PC-3 (cell line): Measurements from ENCODE around the gene ADGRG3. TPM values are rescaled to one million over a fixed set of nuclear protein-coding genes. Genes with fewer than 3 reads are reported as not detected.

Source experiments
- ATAC-seq: fragments of 200-7000 bp; cut with Tn5 transposase; 2 replicates; pipeline ENCODE4 v1.9.1; 2020; ENCODE audit warnings: mild to moderate bottlenecking, moderate library complexity
- BruUV-seq: library from RNA; stranded (reverse); fragments of 400-500 nt; replicated peaks from 2 replicates; lab custom pipeline; 2021; lab: Mats Ljungman, UMichigan
- CTCF ChIA-PET: fragments of 300-600 bp; sonication (Branson Sonifier 250); formaldehyde crosslinking; loops from one replicate; lab custom pipeline; 2022; ENCODE audit warnings: antibody characterized with exemption; lab: Charles Lee
- POLR2A ChIA-PET: fragments of 300-600 bp; sonication (Branson Sonifier 250); formaldehyde crosslinking; loops from one replicate; lab custom pipeline; 2022; ENCODE audit warnings: antibody characterized with exemption; ENCODE audit not compliant: unreplicated experiment; lab: Charles Lee
- DNase-seq: peaks from one replicate; pipeline ENCODE4 v3.0.0-alpha.2; 2015
- H2AFZ ChIP-seq: fragments of 300-600 bp; sonication (generic); 2 replicates; pipeline ENCODE4 v1.6.0; 2016; ENCODE audit warnings: antibody characterized with exemption, low read length
- H3F3A ChIP-seq: fragments of 300-600 bp; sonication (generic); one replicate; pipeline ENCODE4 v1.6.0; 2017; ENCODE audit warnings: antibody characterized with exemption, low read length, control low read depth, mild to moderate bottlenecking; ENCODE audit not compliant: unreplicated experiment
- H3K27ac ChIP-seq: fragments of 300-600 bp; sonication (generic); 2 replicates; pipeline ENCODE4 v1.5.1; 2016; ENCODE audit warnings: mild to moderate bottlenecking, low read length
- H3K27me3 ChIP-seq: fragments of 300-600 bp; sonication (generic); 2 replicates; pipeline ENCODE4 v1.6.1; 2016; ENCODE audit warnings: low read length, mixed read lengths
- H3K36me3 ChIP-seq: fragments of 300-600 bp; sonication (generic); 2 replicates; pipeline ENCODE4 v1.6.1; 2016; ENCODE audit warnings: low read depth, mixed run types, low read length, mixed read lengths
- H3K4me1 ChIP-seq: fragments of 300-600 bp; sonication (generic); 2 replicates; pipeline ENCODE4 v1.5.1; 2016; ENCODE audit warnings: low read length; ENCODE audit not compliant: insufficient read depth
- H3K4me2 ChIP-seq: fragments of 300-600 bp; sonication (generic); 2 replicates; pipeline ENCODE4 v1.6.0; 2016; ENCODE audit warnings: low read length
- H3K4me3 ChIP-seq: fragments of 300-600 bp; sonication (generic); 2 replicates; pipeline ENCODE4 v1.5.1; 2016; ENCODE audit warnings: mild to moderate bottlenecking, low read length, mixed read lengths
- H3K79me2 ChIP-seq: fragments of 300-600 bp; sonication (generic); 2 replicates; pipeline ENCODE4 v1.6.1; 2017; ENCODE audit warnings: low read length, mixed read lengths
- H3K9ac ChIP-seq: fragments of 300-600 bp; sonication (generic); 2 replicates; pipeline ENCODE4 v1.6.0; 2016; ENCODE audit warnings: mild to moderate bottlenecking, low read length
- H3K9me2 ChIP-seq: fragments of 300-600 bp; sonication (generic); replicated peaks from 2 replicates; pipeline ENCODE4 v1.6.1; 2016; ENCODE audit warnings: mixed run types, low read length, mixed read lengths
- H3K9me3 ChIP-seq: fragments of 300-600 bp; sonication (generic); 2 replicates; pipeline ENCODE4 v1.6.1; 2016; ENCODE audit warnings: low read length, mixed read lengths
- H4K20me1 ChIP-seq: fragments of 300-600 bp; sonication (generic); 2 replicates; pipeline ENCODE4 v1.6.1; 2016; ENCODE audit warnings: low read length, mixed read lengths
- CTCF ChIP-seq: fragments of 300-600 bp; sonication (generic); conservative IDR thresholded peaks from 2 replicates; pipeline ENCODE4 v1.5.1; 2017; ENCODE audit warnings: antibody characterized with exemption, low read depth, mild to moderate bottlenecking, low read length
- EZH2 ChIP-seq: fragments of 300-600 bp; sonication (generic); IDR thresholded peaks from one replicate; pipeline ENCODE4 v1.6.1; 2017; ENCODE audit warnings: antibody characterized with exemption, mild to moderate bottlenecking, low read length; ENCODE audit not compliant: unreplicated experiment
- EZH2phosphoT487 ChIP-seq: fragments of 300-600 bp; sonication (generic); IDR thresholded peaks from 2 replicates; pipeline ENCODE4 v1.6.1; 2018; ENCODE audit warnings: mild to moderate bottlenecking, antibody characterized with exemption, low read length, borderline replicate concordance
- intact Hi-C: fragments of 100-400 bp; cut with micrococcal nuclease; formaldehyde crosslinking; loops from 2 replicates; pipeline ENCODE4 v1.9.0; 2023
- total RNA-seq: library from RNA; depleted of rRNA; stranded (reverse); fragments of >200 nt; gene quantifications from 2 replicates; pipeline ENCODE4 v1.2.3, GENCODE V29; 2014

The ADGRG3 gene
- total RNA-seq, 1 experiment from 2014 or later: not detected

DNA sequence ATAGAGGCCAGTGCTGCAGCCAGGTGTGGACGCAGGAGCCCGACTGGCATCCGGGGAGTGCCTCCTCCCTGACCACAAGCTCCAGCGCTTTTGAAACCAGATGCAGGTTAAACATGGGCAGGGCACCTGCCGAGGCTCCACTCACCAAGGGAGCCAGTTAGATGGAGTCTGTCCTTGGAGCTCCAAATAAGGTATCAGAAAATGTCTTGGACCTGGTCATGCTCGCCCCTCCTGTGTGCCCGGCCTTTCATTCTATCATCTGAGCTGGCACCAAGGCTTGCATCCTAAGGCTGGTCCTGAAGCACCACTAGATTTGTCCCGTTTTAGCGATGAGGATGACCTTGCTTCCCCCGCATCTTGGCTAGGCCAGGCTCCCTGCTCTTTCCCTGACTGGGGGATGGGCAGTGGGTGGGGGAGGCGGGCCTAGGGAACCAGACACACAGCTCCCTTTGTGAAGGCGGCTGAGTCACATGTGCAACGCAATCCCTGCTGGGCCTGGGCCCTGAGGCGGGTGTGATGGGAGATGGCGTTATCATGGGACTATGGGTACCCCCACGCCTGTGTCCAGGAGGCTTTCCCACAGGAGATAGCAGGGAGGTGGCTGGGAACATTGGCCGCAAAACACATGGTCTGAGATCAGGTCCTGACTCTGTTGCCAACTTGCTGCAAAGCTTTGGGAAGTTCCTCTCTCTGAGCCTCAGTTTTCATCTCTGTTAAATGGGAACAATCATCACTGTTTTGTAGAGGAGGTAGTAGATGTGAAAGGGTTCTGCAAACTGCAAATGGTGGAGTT, 44.7 kb upstream of the ADGRG3 start:
- BruUV-seq: TSS peak; percentile 40
- H3K79me2 ChIP-seq: peaks cover 55% of the 10 kb centered on the region
- no peak for TF ChIP-seq EZH2phosphoT487
- no peak for TF ChIP-seq EZH2
- no peak for TF ChIP-seq CTCF
- peak overlapping the region; percentile 99 for H3K27ac ChIP-seq
- H3K4me2 ChIP-seq: peak overlapping the region; percentile 97
- H3K9me2 ChIP-seq: no peaks in the 10 kb centered on the region
- DNase-seq (peak; percentile 90), ATAC-seq (peak; percentile 57)
- H3K36me3 ChIP-seq: no peaks in the 10 kb centered on the region
- ChIA-PET CTCF (interaction anchor here (0.9 kb wide), 1 partner anchor 32 kb away, joined by 4 read pairs; no protein-coding TSS in a partner anchor), POLR2A (interaction anchor here (0.6 to 0.7 kb wide), 2 partner anchors 9 to 20 kb away, joined by 3 to 4 read pairs; no protein-coding TSS in a partner anchor)
- H3K9ac ChIP-seq: peak overlapping the region; percentile 90
- H2AFZ ChIP-seq: no peak overlapping the region
- intact Hi-C loops: loop anchor here (1.0 kb wide), 1 partner anchor 23 kb away; no protein-coding TSS in a partner anchor
- peak overlapping the region; percentile 32; the same call in 1 of the 2 replicates for H3K4me3 ChIP-seq
- H3K4me1 ChIP-seq: peaks cover 81% of the 10 kb centered on the region
- no peaks in the 10 kb centered on the region for H3K27me3 ChIP-seq
- H4K20me1 ChIP-seq: no peaks in the 10 kb centered on the region
- no peaks in the 10 kb centered on the region for H3F3A ChIP-seq
- no peaks in the 10 kb centered on the region for H3K9me3 ChIP-seq

DNA sequence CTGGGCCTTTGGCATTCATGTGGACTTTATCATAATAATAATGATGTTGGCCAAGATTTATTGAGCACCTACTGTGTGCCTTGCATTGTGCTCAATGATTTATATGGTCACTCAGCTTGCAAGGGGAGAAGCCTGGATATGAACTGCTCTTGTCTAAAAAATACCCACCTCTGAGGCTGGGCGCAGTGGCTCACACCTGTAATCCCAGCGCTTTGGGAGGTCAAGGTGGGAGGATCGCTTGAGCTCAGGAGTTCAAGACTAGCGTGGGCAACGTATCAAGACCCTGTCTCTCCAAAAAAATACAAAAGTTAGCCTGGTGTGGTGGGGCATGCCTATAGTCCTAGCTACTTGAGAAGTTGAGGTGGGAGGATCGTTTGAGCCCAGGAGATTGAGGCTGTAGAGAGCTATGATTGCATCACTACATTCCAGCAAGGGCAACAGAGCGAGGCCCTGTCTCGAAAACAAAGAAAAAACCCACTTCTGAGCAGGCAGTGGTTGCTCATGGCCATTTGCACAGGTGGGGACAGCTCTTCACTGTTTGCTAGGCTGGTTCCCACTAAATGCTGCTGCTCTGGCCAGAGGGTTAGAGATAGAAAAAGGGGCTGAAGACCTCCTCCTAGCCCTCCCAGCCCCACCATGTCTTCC, 43.9 kb upstream of the ADGRG3 start:
- peak overlapping the region; percentile 99 for H3K27ac ChIP-seq
- peak overlapping the region; percentile 90 for H3K9ac ChIP-seq
- no peak overlapping the region for H2AFZ ChIP-seq
- POLR2A ChIA-PET: interaction anchor here (0.6 kb wide), 1 partner anchor 20 kb away, joined by 3 read pairs; no protein-coding TSS in a partner anchor
- no peaks in the 10 kb centered on the region for H4K20me1 ChIP-seq
- CTCF ChIA-PET: interaction anchor here (0.9 kb wide), 1 partner anchor 33 kb away, joined by 4 read pairs; no protein-coding TSS in a partner anchor
- ATAC-seq (no peak), DNase-seq (no peak)
- H3K4me1 ChIP-seq: peaks cover 81% of the 10 kb centered on the region
- peak overlapping the region; percentile 97 for H3K4me2 ChIP-seq
- no peaks in the 10 kb centered on the region for H3K9me2 ChIP-seq
- H3K4me3 ChIP-seq: no peak overlapping the region
- H3K27me3 ChIP-seq: no peaks in the 10 kb centered on the region
- intact Hi-C loops: no loop called here
- no peaks in the 10 kb centered on the region for H3K9me3 ChIP-seq
- BruUV-seq: no TSS peak
- H3K36me3 ChIP-seq: no peaks in the 10 kb centered on the region
- peaks cover 62% of the 10 kb centered on the region for H3K79me2 ChIP-seq
- TF ChIP-seq EZH2 (no peak), CTCF (no peak), EZH2phosphoT487 (no peak)
- H3F3A ChIP-seq: no peaks in the 10 kb centered on the region
